Measurements from ENCODE around the gene CELF1.

Gene CELF1

GRCh38 chr11:47589584-47589976 is 36.6 kb upstream of the CELF1 start:
- H3K9me3 ChIP-seq (ENCODE audit: low read length): no peaks in the 10 kb centered on the region
- peaks cover 5% of the 10 kb centered on the region for H3K36me3 ChIP-seq (ENCODE audit: insufficient read depth, low read length)
- H3K4me1 ChIP-seq (ENCODE audit: insufficient read depth, low read length): peaks cover 20% of the 10 kb centered on the region
- peaks cover 15 to 21% of the 10 kb centered on the region in 2 donors for H3K27me3 ChIP-seq (ENCODE audit: control insufficient read depth in 1 of 2, insufficient read depth in 2 of 2, low read length in 2 of 2)
- H3K27ac ChIP-seq (ENCODE audit: low read depth, low read length): peak overlapping the region; percentile 3
- peak overlapping the region; percentile 27 for H3K9ac ChIP-seq (ENCODE audit: low read length)
- peak overlapping the region; percentile 15 to 61 for H3K4me3 ChIP-seq (ENCODE audit: low read depth in 1 of 2, low read length in 2 of 2)

GRCh38 chr11:47589118-47589517 is 36.2 kb upstream of the CELF1 start:
- Histone ChIP-seq H3K4me1 (ENCODE audit: insufficient read depth, low read length) (peaks cover 20% of the 10 kb centered on the region), H3K36me3 (ENCODE audit: insufficient read depth, low read length) (peaks cover 10% of the 10 kb centered on the region), H3K27ac (ENCODE audit: low read depth, low read length) (no peak overlapping the region), H3K27me3 (ENCODE audit: control insufficient read depth in 1 of 2, insufficient read depth in 2 of 2, low read length in 2 of 2) (peaks cover 15 to 16% of the 10 kb centered on the region in 2 donors), H3K9me3 (ENCODE audit: low read length) (no peaks in the 10 kb centered on the region), H3K4me3 (ENCODE audit: low read depth in 1 of 2, low read length in 2 of 2) (peak overlapping the region in 1 of 2 donors; percentile 61), H3K9ac (ENCODE audit: low read length) (peak overlapping the region; percentile 27)

GRCh38 chr11:47587723-47588326 is 34.9 kb upstream of the CELF1 start:
- Histone ChIP-seq H3K9ac (ENCODE audit: low read length) (no peak overlapping the region), H3K36me3 (ENCODE audit: insufficient read depth, low read length) (peaks cover 22% of the 10 kb centered on the region), H3K27me3 (ENCODE audit: control insufficient read depth in 1 of 2, insufficient read depth in 2 of 2, low read length in 2 of 2) (peaks cover 3 to 5% of the 10 kb centered on the region in 2 donors), H3K9me3 (ENCODE audit: low read length) (no peaks in the 10 kb centered on the region), H3K4me1 (ENCODE audit: insufficient read depth, low read length) (peaks cover 11% of the 10 kb centered on the region), H3K27ac (ENCODE audit: low read depth, low read length) (no peak overlapping the region), H3K4me3 (ENCODE audit: low read depth in 1 of 2, low read length in 2 of 2) (no peak overlapping the region)

GRCh38 chr11:47587039-47587716 is 34.2 kb upstream of the CELF1 start:
- no peaks in the 10 kb centered on the region for H3K9me3 ChIP-seq (ENCODE audit: low read length)
- peaks cover 28% of the 10 kb centered on the region for H3K36me3 ChIP-seq (ENCODE audit: insufficient read depth, low read length)
- H3K27ac ChIP-seq (ENCODE audit: low read depth, low read length): no peak overlapping the region
- no peak overlapping the region for H3K9ac ChIP-seq (ENCODE audit: low read length)
- H3K4me1 ChIP-seq (ENCODE audit: insufficient read depth, low read length): peaks cover 11% of the 10 kb centered on the region
- no peak overlapping the region for H3K4me3 ChIP-seq (ENCODE audit: low read depth in 1 of 2, low read length in 2 of 2)
- peaks cover 0 to 3% of the 10 kb centered on the region in 2 donors for H3K27me3 ChIP-seq (ENCODE audit: control insufficient read depth in 1 of 2, insufficient read depth in 2 of 2, low read length in 2 of 2)

- H3K4me1 ChIP-seq (ENCODE audit: insufficient read depth, low read length): peaks cover 11% of the 10 kb centered on the region
- H3K27ac ChIP-seq (ENCODE audit: low read depth, low read length): no peak within 1 kb of the TSS
- no peak within 1 kb of the TSS for H3K9ac ChIP-seq (ENCODE audit: low read length)
These were observed 33.3 kb upstream of the CELF1 start, which contains the start of gene FAM180B for GRCh38 chr11:47586098-47586855. TSS of gene FAM180B (plus strand) at chr11:47586678. CDS start at chr11:47586769, 91 bp downstream.

GRCh38 chr11:47583844-47584243 is 30.9 kb upstream of the CELF1 start:
- H3K4me3 ChIP-seq (ENCODE audit: low read depth in 1 of 2, low read length in 2 of 2): no peak overlapping the region
- H3K27ac ChIP-seq (ENCODE audit: low read depth, low read length): no peak overlapping the region
- peaks cover 19% of the 10 kb centered on the region for H3K4me1 ChIP-seq (ENCODE audit: insufficient read depth, low read length)
- no peak overlapping the region for H3K9ac ChIP-seq (ENCODE audit: low read length)
- no peaks in the 10 kb centered on the region for H3K27me3 ChIP-seq (ENCODE audit: control insufficient read depth in 1 of 2, insufficient read depth in 2 of 2, low read length in 2 of 2)
- H3K9me3 ChIP-seq (ENCODE audit: low read length): no peaks in the 10 kb centered on the region
- H3K36me3 ChIP-seq (ENCODE audit: insufficient read depth, low read length): peaks cover 46% of the 10 kb centered on the region

More at GRCh38 chr11:47586098-47586855, 33.3 kb upstream of the CELF1 start, which contains the start of gene FAM180B:
- H3K36me3 ChIP-seq (ENCODE audit: insufficient read depth, low read length): peaks cover 37% of the 10 kb centered on the region
- H3K9me3 ChIP-seq (ENCODE audit: low read length): no peaks in the 10 kb centered on the region
- H3K4me3 ChIP-seq (ENCODE audit: low read depth in 1 of 2, low read length in 2 of 2): no peak within 1 kb of the TSS
- peaks cover 0 to 3% of the 10 kb centered on the region in 2 donors for H3K27me3 ChIP-seq (ENCODE audit: control insufficient read depth in 1 of 2, insufficient read depth in 2 of 2, low read length in 2 of 2)

GRCh38 chr11:47578524-47579494 is 25.9 kb upstream of the CELF1 start, which contains the start of the genes KBTBD4 and NDUFS3:
TSS of gene KBTBD4 (minus strand) at chr11:47578970. CDS start at chr11:47578951, 19 bp downstream.
TSS of gene NDUFS3 (plus strand) at chr11:47579074. CDS start at chr11:47579092, 18 bp downstream.
- peaks cover 39% of the 10 kb centered on the region for H3K36me3 ChIP-seq (ENCODE audit: insufficient read depth, low read length)
- peak within 1 kb of the TSS; percentile 98 for H3K27ac ChIP-seq (ENCODE audit: low read depth, low read length)
- H3K9me3 ChIP-seq (ENCODE audit: low read length): no peaks in the 10 kb centered on the region
- H3K9ac ChIP-seq (ENCODE audit: low read length): peak within 1 kb of the TSS; percentile 92
- H3K27me3 ChIP-seq (ENCODE audit: control insufficient read depth in 1 of 2, insufficient read depth in 2 of 2, low read length in 2 of 2): no peaks in the 10 kb centered on the region
- peak within 1 kb of the TSS; percentile 71 to 98 for H3K4me3 ChIP-seq (ENCODE audit: low read depth in 1 of 2, low read length in 2 of 2)
- peaks cover 26% of the 10 kb centered on the region for H3K4me1 ChIP-seq (ENCODE audit: insufficient read depth, low read length)

- Histone ChIP-seq H3K27me3 (ENCODE audit: control insufficient read depth in 1 of 2, insufficient read depth in 2 of 2, low read length in 2 of 2) (no peaks in the 10 kb centered on the region), H3K27ac (ENCODE audit: low read depth, low read length) (peak overlapping the region; percentile 98), H3K36me3 (ENCODE audit: insufficient read depth, low read length) (peaks cover 41% of the 10 kb centered on the region), H3K4me1 (ENCODE audit: insufficient read depth, low read length) (peaks cover 26% of the 10 kb centered on the region), H3K9ac (ENCODE audit: low read length) (no peak overlapping the region), H3K4me3 (ENCODE audit: low read depth in 1 of 2, low read length in 2 of 2) (peak overlapping the region; percentile 71 to 98), H3K9me3 (ENCODE audit: low read length) (no peaks in the 10 kb centered on the region)
These were observed 24.6 kb upstream of the CELF1 start for GRCh38 chr11:47577460-47578041.

- H3K4me1 ChIP-seq (ENCODE audit: insufficient read depth, low read length): peaks cover 13% of the 10 kb centered on the region
- H3K9me3 ChIP-seq (ENCODE audit: low read length): no peaks in the 10 kb centered on the region
- no peak overlapping the region for H3K9ac ChIP-seq (ENCODE audit: low read length)
- H3K36me3 ChIP-seq (ENCODE audit: insufficient read depth, low read length): peaks cover 51% of the 10 kb centered on the region
- H3K27me3 ChIP-seq (ENCODE audit: control insufficient read depth in 1 of 2, insufficient read depth in 2 of 2, low read length in 2 of 2): no peaks in the 10 kb centered on the region
- no peak overlapping the region for H3K4me3 ChIP-seq (ENCODE audit: low read depth in 1 of 2, low read length in 2 of 2)
- H3K27ac ChIP-seq (ENCODE audit: low read depth, low read length): no peak overlapping the region
These were observed 20.4 kb upstream of the CELF1 start for GRCh38 chr11:47573321-47573720.

- H3K27ac ChIP-seq (ENCODE audit: low read depth, low read length): no peak overlapping the region
These were observed 19.9 kb upstream of the CELF1 start for GRCh38 chr11:47572715-47573255.

More at GRCh38 chr11:47572715-47573255, 19.9 kb upstream of the CELF1 start:
- Histone ChIP-seq H3K4me3 (ENCODE audit: low read depth in 1 of 2, low read length in 2 of 2) (no peak overlapping the region), H3K36me3 (ENCODE audit: insufficient read depth, low read length) (peaks cover 51% of the 10 kb centered on the region), H3K27me3 (ENCODE audit: control insufficient read depth in 1 of 2, insufficient read depth in 2 of 2, low read length in 2 of 2) (no peaks in the 10 kb centered on the region), H3K9ac (ENCODE audit: low read length) (no peak overlapping the region), H3K4me1 (ENCODE audit: insufficient read depth, low read length) (peaks cover 8% of the 10 kb centered on the region), H3K9me3 (ENCODE audit: low read length) (no peaks in the 10 kb centered on the region)
